Epithelial cell of esophagus (primary cell): ENCODE measurements around the gene FOXN1.
A peak's percentile ranks its signal among the peaks of the same experiment; 100 is the strongest.
"Not testable (repeated sequence)": the region's sequence is repeated elsewhere in the genome, so short reads cannot be mapped to it uniquely, and the experiment has no call there.

Experiments
- DNase-seq: peaks from one replicate; pipeline ENCODE4 v3.0.0; 2010; ENCODE audit warnings: low read depth
- H3K4me3 ChIP-seq: 2 replicates; pipeline ENCODE4 v1.5.1; 2011; ENCODE audit warnings: mild to moderate bottlenecking, low read length, control low read depth
- TF ChIP-seq, protein P1 (sequence below): IDR thresholded peaks from 2 replicates; pipeline ENCODE4 v1.5.1; 2011; ENCODE audit warnings: low read depth, mild to moderate bottlenecking, low read length, control low read depth, inconsistent platforms; ENCODE audit not compliant: insufficient read depth; ENCODE audit errors: missing control alignments

The FOXN1 gene, protein sequence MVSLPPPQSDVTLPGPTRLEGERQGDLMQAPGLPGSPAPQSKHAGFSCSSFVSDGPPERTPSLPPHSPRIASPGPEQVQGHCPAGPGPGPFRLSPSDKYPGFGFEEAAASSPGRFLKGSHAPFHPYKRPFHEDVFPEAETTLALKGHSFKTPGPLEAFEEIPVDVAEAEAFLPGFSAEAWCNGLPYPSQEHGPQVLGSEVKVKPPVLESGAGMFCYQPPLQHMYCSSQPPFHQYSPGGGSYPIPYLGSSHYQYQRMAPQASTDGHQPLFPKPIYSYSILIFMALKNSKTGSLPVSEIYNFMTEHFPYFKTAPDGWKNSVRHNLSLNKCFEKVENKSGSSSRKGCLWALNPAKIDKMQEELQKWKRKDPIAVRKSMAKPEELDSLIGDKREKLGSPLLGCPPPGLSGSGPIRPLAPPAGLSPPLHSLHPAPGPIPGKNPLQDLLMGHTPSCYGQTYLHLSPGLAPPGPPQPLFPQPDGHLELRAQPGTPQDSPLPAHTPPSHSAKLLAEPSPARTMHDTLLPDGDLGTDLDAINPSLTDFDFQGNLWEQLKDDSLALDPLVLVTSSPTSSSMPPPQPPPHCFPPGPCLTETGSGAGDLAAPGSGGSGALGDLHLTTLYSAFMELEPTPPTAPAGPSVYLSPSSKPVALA

DNA sequence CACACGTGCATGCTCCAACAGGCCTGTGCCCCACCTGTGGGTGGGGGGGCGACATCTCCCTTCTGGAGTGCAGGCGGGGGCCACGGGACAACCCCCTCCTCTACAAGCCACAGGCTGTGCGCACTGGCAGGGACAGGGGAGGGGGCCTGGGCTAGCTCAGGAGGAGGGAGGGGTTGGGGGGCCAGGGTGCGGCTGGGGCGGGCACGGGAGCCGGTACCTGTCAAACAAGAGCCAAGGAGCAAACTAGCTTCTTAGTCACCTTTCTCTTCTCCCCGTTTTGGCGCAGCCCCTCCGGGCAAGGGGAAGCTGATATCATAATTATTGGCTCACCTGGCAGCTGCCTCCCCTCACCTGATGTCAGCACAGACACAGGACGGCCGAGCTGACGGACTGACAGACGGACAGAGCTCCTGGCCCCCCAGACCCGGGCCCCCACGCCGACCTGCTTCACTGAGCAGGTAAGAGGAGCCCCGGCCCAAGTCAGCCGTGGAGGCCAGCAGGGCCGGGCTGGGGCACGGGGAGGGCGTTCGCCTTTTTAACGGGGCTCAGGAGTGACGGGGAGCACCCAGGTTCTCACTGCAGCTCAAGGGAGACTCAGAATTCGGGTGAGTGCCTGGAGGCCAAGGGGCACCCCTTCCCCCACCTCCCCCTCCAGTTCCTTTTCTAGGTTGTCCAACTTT, at the start of gene FOXN1:
Gene FOXN1, plus strand, starts transcription at position 363 of the 680 bp plus-strand sequence. CDS start 17,622 bp downstream, outside the sequence.
- peak within 1 kb of the TSS; percentile 64 for H3K4me3 ChIP-seq
- peak; percentile 87 for DNase-seq
- TF ChIP-seq, protein P1, sequence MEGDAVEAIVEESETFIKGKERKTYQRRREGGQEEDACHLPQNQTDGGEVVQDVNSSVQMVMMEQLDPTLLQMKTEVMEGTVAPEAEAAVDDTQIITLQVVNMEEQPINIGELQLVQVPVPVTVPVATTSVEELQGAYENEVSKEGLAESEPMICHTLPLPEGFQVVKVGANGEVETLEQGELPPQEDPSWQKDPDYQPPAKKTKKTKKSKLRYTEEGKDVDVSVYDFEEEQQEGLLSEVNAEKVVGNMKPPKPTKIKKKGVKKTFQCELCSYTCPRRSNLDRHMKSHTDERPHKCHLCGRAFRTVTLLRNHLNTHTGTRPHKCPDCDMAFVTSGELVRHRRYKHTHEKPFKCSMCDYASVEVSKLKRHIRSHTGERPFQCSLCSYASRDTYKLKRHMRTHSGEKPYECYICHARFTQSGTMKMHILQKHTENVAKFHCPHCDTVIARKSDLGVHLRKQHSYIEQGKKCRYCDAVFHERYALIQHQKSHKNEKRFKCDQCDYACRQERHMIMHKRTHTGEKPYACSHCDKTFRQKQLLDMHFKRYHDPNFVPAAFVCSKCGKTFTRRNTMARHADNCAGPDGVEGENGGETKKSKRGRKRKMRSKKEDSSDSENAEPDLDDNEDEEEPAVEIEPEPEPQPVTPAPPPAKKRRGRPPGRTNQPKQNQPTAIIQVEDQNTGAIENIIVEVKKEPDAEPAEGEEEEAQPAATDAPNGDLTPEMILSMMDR, result no peak

DNA sequence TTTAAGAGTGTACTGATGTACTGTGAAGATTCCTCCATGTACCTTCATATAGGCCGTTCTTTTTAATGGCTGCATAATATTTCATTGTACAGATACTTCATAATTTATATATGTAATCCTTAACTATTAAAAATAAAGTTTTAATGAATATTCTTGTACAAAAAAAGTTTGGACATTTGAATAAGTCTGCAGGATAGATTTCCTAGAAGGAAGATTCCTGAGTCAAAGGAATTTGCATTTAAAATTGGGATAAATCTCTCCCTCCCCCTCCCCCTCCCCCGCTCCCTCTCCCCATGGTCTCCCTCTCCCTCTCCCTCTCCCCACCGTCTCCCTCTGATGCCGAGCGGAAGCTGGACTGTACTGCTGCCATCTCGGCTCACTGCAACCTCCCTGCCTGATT, 48.3 kb upstream of the FOXN1 start:
- no peak for DNase-seq
- TF ChIP-seq, protein P1, result no peak
- H3K4me3 ChIP-seq, result no peak overlapping the region

DNA sequence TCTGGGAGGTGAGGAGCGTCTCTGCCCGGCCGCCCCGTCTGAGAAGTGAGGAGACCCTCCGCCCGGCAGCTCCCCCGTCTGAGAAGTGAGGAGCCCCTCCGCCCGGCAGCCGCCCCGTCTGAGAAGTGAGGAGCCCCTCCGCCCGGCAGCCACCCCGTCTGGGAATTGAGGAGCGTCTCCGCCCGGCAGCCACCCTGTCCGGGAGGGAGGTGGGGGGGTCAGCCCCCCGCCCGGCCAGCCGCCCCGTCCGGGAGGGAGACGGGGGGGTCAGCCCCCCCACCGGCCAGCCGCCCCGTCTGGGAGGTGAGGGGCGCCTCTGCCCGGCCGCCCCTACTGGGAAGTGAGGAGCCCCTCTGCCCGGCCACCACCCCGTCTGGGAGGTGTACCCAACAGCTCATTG, 47.3 kb upstream of the FOXN1 start:
- DNase-seq, result not testable (repeated sequence)

DNA sequence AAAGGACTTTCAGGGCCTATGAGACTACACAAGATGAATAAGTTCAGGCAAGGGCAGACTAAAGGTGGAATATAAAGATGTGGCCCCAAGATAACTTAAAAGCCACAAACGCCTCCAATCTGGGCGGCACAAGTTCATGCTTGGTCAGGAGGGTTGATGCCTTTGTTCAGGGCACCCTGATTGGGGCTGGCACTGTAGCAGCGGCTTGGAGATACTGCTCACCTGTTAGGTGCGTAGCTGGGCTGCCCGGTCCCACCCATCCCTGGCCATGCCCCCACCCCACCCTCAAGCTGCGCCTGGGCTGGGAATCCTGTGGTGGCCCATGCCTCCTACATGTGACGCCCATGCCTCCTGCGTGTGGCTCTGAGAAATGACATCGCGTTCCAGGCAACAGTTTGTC, 45.2 kb upstream of the FOXN1 start:
- TF ChIP-seq, protein P1, result no peak
- DNase-seq, result no peak
- no peak overlapping the region for H3K4me3 ChIP-seq

More for the DNA sequence above, 47.3 kb upstream of the FOXN1 start:
- not testable (repeated sequence) for H3K4me3 ChIP-seq

DNA sequence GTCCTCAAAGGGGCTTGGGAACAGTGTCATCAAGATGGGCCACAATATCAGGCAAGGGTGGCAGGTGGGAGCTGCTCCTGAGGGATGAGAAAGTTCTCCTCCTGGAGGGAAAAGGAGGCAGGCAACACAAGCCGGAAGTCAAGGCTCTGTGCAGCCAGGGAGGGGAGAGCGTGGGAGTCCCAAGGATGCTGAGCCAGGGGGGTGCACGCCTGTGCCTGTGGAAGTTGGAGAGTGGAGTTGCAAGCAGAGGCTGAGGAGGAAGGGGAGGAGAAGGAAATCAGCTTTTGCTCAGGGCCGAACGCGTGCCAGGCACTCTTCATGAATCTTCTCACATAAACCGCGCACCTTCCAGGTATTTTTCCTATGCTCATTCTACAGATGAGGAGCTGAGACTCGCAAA, 40.1 kb upstream of the FOXN1 start:
- H3K4me3 ChIP-seq, result no peak overlapping the region
- DNase-seq, result no peak
- TF ChIP-seq, protein P1, result no peak

DNA sequence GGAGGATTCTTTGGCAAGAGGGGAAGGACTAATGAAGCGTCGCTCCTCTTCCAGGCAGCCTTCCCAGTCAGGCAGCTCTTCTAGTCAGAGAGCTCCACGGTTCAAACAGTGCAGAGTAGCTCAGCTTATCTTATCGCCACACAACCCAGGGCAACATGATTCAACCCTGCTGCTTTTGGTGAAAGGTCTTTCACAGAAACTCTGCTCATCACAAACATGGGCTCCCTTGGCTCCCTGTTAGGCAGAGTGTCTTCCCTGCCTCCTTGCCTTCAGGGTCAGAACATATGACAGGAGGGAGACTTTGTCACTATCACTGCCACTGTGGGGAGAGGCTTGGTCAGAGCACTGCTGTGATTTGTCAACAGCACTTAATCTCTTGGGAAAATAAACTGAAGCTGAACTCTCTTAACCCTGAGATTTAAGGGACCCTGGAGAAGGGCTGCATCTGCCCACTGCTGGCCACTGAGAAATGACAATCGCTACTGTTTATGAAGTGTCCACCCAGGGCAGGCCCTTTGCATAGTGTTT, 39.6 kb upstream of the FOXN1 start:
- DNase-seq, result no peak
- TF ChIP-seq, protein P1, result no peak
- H3K4me3 ChIP-seq, result no peak overlapping the region

DNA sequence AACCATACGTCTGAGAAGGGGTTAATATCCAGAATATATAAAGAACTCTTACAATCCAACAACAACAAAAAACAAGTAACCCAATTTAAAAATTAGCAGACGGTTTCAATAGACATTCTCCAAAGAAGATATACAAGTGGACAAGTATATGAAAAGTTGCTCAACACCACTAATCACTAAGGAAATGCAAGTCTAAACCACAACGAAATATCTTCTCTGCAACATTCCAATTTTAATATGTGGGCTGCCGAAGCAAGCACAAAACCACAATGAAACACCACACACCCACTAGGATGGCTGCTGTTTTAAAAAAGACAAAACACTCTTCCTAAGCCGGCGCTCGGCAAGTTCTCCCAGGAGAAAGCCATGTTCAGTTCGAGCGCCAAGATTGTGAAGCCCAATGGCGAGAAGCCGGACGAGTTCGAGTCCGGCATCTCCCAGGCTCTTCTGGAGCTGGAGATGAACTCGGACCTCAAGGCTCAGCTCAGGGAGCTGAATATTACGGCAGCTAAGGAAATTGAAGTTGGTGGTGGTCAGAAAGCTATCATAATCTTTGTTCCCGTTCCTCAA, 38.6 kb upstream of the FOXN1 start:
- TF ChIP-seq, protein P1, result no peak
- peak; percentile 65 for DNase-seq
- H3K4me3 ChIP-seq, result no peak overlapping the region

DNA sequence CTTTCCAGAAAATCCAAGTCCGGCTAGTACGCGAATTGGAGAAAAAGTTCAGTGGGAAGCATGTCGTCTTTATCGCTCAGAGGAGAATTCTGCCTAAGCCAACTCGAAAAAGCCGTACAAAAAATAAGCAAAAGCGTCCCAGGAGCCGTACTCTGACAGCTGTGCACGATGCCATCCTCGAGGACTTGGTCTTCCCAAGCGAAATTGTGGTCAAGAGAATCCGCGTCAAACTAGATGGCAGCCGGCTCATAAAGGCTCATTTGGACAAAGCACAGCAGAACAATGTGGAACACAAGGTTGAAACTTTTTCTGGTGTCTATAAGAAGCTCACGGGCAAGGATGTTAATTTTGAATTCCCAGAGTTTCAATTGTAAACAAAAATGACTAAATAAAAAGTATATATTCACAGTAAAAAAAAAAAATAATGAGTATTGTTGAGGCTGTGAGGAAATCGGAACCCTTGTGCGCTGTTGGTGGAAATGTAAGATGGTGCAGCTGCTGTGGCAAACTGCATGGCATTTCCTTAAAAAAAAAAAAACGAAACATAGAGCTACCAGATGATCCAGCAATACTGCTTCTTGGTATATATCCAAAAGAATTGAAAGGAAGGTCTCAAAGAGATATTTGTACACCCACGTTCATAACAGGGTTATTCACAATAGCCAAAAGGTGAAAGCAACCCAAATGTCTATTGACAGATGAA, 38.0 kb upstream of the FOXN1 start:
- not testable (repeated sequence) for H3K4me3 ChIP-seq, DNase-seq
